NCI-H187 treated with DMSO at 0.1 percent for 48 hours (cell line): Measurements from ENCODE around the gene STIM2.
"Not testable (repeated sequence)": the region's sequence is repeated elsewhere in the genome, so short reads cannot be mapped to it uniquely, and the experiment has no call there.

Source experiments
- DNase-seq: peaks from one replicate; lab custom pipeline; 2025; lab: John Stamatoyannopoulos, UW

STIM2 gene

DNA sequence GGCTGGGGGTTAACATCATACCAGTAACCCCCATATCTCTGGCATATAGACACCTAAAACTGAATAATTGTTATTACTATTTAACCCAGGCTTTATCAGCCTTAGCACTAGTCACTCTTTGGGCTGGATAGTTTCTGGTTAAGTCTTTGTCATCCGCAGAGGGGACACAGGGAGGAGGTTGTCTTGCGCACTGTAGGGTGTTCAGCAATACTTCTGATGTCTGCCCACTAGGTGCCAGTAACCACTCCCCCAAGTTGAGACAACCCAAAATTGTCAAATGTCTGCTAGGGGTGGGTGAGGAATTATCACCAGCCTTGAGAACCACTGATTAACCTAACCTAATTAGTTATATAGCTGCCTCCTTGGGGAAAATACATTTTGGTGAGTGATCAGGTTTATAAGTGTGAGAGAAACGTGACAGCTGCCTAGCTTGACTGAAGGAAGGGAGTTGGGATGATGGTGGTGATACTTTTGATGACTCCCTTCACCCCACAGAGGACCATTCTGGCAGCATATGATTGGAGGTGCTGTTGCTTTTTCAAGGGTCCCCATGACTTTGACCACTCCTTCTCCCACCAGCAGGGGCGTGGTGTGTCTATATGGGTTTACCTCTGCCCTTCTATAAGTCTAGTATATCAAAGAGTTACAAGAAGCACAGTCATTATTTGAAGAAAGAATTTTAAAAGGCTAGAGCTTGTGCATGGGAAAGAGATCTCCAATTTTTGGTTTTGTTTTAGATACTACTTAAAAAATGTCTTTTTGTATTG lies 140.9 kb downstream of the STIM2 start:
- no peak for DNase-seq

DNA sequence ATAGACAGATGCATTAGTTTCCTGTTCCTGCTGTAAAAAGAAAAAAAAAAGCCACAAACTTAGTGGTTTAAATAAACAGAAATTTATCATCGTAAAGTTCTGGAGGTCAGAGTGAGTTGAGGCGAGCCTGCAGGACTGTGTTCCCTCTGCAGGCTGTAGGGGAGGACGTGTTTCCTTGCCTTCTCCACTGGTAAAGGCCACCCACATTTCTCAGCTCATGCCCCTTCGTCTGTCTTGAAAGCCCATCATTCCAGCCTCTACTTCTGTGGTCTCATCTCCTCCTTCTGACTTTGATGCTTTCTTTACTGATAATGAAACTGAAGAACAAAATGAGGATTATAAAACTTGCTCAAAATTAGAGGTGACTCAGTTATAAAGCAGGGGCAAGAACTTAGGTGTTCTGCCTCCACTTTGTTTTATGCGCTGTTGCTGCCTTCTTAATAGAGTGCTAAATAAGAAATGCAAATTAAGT lies 143.0 kb downstream of the STIM2 start:
- DNase-seq: no peak

DNA sequence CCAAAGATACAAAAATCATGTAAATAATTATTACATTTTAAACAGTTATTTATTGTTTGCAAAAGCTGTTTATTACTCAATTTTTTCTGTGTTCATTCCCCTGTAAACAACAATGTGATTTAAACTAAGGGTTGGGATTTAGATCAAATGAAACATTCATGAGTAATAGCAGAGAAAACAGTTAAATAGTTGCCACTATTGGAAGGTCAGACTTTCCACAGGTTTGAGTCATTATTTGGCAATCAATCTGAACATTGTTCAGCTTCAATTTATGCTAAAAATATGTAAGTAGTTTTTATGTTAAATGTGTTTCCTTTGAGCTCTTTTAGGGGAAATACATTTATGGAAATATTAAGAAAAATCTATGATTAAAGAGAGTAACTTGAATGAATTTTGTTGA lies 144.9 kb downstream of the STIM2 start:
- no peak for DNase-seq

DNA sequence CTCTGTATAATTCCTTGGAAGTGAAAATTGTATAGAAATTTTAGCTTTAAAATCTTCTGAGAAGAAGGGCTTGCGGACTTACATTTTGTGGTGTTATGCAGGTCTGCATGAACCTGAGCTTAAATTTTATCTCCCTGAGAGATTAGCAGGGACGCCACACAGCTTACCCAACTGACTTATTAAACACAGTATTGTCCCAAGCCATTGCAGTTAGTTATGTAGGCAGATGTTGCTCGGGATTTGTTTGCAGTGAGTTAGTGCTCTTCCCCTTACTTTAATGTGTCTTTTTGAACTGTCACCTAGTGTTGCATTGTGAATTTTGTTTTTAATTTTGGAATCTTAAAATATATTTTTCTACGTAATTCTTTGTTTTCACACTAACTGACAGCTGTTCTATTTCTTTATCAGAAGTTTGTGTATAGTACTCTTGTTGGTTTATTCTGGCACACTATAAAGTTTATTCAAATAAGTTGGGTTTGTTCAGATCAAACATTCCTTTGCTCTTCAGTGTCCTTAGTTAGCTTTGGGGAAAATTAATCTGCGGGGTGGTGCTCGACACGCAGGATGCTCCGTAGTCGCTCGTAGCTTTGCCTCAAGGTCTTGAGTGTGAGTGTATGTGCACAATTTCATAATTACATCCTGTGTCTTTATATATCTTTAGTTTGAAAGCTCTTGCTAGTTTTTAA lies 145.4 kb downstream of the STIM2 start:
- no peak for DNase-seq

- no peak for DNase-seq
These were observed 146.0 kb downstream of the STIM2 start for GRCh38 chr4:27006646-27007045.

DNA sequence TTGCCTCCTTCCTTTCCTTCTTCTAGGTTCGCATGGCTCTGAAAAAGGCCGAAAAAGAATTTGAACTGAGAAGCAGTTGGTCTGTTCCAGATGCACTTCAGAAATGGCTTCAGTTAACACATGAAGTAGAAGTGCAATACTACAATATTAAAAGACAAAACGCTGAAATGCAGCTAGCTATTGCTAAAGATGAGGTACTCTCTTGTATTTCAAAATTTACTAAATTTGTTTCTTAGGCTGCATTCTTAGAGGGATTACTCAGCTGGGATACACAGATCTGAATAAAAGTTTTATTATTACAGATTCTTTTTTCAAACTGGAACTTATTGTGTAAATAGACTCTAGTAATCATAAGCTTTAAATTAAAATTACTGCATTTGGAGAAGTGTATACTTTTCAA lies 146.9 kb downstream of the STIM2 start:
- no peak for DNase-seq

DNA sequence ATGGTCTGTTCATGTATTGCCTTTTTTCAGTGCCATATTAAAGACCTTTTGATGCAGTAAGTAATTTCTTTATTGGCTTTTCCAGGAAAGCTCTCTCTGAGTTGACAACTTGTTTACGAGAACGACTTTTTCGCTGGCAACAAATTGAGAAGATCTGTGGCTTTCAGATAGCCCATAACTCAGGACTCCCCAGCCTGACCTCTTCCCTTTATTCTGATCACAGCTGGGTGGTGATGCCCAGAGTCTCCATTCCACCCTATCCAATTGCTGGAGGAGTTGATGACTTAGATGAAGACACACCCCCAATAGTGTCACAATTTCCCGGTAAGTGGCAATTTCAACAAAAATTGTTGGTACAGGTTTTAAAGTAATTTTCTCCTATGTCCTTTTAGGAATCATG lies 148.0 kb downstream of the STIM2 start:
- DNase-seq: no peak

DNA sequence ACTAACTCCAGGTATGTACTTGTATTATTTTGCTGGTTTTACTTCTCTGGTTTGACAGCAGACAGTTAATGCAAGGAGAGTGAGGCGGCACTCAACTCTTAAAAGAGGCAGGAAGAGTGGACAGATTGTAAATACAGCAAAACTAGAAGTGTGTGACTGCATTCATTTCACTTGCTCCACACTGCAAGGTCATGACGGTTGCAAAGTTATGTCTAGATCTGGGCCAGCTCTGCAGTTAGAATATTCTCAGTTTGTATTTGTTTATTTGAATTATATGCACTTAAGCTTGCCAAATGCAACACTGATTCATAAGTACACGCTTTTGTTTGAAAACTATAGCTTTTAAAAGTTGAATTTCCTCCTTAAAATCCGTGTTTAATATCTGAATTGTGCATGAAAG lies 148.9 kb downstream of the STIM2 start:
- no peak for DNase-seq

DNA sequence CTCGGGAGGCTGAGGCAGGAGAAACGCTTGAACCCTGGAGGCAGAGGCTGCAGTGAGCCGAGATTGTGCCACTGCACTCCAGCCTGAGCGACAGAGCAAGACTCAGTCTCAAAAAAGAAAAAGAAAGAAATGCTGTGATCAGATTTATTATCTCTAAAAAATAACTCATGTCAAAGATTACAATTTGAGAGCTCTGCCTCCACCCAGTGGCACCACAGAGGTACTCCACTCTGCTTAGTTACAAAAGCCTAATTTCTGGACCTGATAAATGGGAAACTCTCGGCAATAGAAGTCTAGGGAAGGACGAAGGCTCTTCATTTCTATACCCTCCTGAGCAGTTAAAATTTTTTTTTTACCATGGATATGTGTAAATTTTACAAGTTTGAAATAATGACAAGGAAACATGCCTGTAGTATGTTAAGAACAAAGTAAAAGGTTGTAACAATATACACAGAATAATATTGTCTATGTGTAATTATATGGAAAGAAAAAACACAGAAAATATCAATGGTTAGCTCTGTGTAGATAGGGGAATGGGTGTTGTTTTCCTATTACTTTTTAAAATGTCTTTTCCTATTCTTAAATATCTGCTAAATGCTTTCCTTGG lies 149.8 kb downstream of the STIM2 start:
- no peak for DNase-seq

GRCh38 chr4:27011401-27011800 lies 150.8 kb downstream of the STIM2 start:
- DNase-seq: no peak

DNA sequence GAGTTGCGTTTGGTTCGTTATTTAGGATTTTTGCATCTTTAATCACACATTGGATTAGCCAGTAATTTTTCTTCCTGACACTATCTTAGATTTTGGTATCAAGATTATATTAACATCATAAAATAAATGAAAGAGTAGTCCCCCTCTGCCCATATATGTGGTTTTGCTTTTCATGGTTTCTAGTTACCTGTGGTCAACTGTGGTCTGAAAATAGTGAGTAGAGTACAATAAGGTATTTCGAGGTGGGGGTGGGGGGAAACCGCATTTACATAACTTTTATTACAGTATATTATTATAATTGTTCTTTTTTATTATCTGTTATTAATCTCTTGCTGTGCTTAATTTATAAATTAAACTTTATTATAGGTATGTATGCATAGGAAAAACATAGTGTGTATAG lies 152.4 kb downstream of the STIM2 start:
- DNase-seq: no peak

DNA sequence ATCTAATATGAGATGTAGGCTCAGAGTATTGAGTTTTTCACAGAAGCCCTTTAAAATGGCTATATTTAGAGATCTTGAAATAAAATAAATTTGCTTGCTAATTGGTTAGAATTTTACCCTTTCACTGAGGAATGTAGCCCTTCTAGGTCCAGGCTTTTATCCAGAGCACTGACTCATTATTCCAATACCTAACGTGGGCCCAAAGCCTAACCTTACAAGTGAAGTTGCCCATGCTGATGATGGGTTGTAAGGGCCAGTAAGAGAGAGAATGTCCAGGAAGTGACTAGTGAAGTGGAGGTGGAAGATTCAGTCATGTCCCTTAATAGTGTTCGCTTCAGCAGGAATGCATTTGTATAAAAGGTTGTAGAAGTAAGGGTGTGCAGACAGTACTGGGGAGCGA lies 155.9 kb downstream of the STIM2 start:
- no peak for DNase-seq

- DNase-seq: no peak
These were observed 157.0 kb downstream of the STIM2 start for GRCh38 chr4:27017623-27018022.

- DNase-seq: no peak
These were observed 157.4 kb downstream of the STIM2 start for GRCh38 chr4:27018076-27018475.

- DNase-seq: no peak
These were observed 158.3 kb downstream of the STIM2 start for GRCh38 chr4:27018910-27019309.

DNA sequence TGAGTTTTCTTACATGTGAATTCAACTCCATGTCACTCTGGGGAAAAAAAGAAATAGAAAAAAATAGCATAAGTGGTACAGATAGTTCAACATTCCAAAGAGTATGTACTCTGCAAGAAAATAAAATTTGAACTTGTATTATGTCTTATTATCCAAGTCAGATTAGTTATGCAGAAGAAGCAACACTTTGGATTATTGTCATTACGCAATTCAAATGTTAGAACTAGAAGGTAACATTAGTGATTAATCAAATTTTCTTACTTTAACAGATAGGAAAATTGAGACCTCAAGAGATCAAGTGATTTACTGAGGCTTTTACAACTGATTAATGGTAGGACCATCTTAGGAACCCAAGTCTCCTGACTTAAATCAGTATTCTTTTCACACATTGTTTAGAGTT lies 159.1 kb downstream of the STIM2 start:
- no peak for DNase-seq

DNA sequence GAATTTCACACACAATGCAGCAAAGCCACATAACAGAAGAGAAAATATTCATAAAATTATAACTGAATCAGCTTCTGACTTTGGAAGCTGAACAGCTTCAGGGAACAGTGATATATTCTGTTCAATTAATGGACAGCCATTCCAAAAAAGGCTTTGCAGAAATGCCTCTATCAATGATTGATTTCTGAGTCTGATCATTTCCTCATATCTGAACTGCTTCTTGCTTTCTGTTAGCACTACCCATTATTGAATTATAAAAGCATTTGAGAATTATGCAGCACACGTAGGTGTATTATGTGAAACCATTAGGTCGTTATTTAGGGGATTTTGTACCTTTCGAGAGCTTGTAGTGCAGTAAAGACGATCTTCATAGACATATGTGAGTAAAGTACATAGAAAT lies 159.6 kb downstream of the STIM2 start:
- DNase-seq: no peak

- no peak for DNase-seq
These were observed 160.0 kb downstream of the STIM2 start for GRCh38 chr4:27020603-27021002.

DNA sequence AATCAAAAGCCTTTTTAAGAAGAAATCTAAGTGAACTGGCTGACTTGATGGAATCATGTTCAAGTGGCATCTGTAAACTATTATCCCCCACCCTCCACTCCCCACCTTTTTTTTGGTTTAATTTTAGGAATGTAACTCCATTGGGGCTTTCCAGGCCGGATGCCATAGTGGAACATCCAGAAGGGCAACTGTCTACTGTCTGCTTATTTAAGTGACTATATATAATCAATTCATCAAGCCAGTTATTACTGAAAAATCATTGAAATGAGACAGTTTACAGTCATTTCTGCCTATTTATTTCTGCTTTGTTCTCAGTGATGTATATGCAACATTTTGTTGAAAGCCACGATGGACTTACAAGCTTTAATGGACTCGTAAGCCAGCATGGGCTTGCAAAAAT lies 162.3 kb downstream of the STIM2 start:
- DNase-seq: no peak

GRCh38 chr4:27023366-27023765 lies 162.7 kb downstream of the STIM2 start:
- no peak for DNase-seq

DNA sequence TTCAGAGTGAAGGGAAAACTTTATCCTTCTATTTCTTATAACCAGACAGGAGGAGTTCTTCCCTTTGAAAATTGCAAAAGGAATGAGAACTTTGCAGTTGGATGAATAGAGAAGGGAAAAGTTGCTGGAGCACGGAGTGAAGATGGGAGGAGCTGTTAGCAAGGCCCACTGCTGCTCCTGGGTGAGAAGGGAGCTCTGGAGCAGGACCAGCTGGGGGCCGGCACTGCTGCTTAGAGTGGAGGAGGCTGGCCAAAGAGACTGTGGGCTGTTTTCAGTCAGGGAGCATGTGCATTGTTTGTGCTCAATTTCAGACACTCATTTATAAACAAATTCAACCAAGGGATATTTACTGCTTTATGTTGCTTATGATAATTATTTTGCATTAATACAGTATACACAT lies 164.2 kb downstream of the STIM2 start:
- DNase-seq: no peak

DNA sequence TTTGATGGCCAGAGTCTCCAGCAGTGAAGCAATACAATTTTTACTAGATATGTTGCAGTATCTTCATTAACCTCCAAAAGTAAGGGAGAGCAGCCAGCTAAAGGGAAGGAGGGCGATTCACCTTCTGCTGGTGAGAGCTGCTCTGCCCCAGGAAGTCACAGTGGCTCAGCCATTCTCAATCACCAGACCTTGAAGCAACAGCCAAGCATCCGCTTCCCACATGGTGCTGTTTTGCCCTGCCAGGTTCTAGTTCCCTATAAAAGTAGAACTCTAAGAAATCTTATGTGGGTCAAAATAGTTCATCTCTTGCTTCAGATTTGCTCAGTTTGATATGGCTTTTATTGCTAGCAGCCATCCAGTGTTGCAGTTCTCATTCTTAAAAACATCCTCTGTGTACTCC lies 166.8 kb downstream of the STIM2 start:
- no peak for DNase-seq

DNA sequence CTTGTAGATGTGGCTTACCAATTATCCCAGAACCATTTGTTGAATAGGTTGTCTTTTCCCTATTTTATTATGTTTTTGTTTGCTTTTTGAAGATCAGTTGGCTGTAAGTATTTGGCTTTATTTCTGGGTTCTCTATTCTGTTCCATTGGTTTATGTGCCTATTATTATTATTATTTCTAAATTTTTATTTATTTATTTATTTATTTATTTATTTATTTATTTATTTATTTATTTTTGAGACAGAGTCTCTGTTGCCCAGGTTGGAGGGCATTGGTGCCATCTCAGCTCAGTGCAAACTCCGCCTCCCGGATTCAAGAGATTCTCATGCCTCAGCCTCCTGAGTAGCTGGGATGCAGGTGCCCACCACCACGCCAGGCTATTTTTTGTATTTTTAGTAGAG lies 174.5 kb downstream of the STIM2 start:
- not testable (repeated sequence) for DNase-seq
